Measurements from ENCODE around the gene ZNF397. TPM values are rescaled to one million over a fixed set of nuclear protein-coding genes. Genes with fewer than 3 reads are reported as not detected.

Gene ZNF397
- total RNA-seq, 1 donor from 2014 or later = 24.5 TPM

- no peak for DNase-seq (ENCODE audit: low read depth)
Observed at GRCh38 chr18:35296060-35296459, 55.2 kb downstream of the ZNF397 start.

GRCh38 chr18:35303610-35304009 is 62.8 kb downstream of the ZNF397 start:
- DNase-seq (ENCODE audit: low read depth) = no peak

- no peak for DNase-seq (ENCODE audit: low read depth)
Observed at GRCh38 chr18:35306588-35307250, 65.9 kb downstream of the ZNF397 start.

Other genes starting within 250 kb of the ZNF397 start
- gene MAPRE2, start 199.6 kb upstream of the ZNF397 start, total RNA-seq = 3.8 and 10.0 TPM in 2 replicates
- 15.6 and 24.0 TPM in 2 replicates for gene ZSCAN30, start 49.2 kb downstream of the ZNF397 start, total RNA-seq
- 54.0 and 55.5 TPM in 2 replicates for gene ZNF24, start 103.4 kb downstream of the ZNF397 start, total RNA-seq
- gene ZNF396, start 136.3 kb downstream of the ZNF397 start, total RNA-seq = 2.1 and 6.0 TPM in 2 replicates